Suprapubic skin (tissue), 4 donors: Measurements from ENCODE around the gene DIAPH3. TPM values are rescaled to one million over a fixed set of nuclear protein-coding genes. Genes with fewer than 3 reads are reported as not detected.

ENCODE experiments used
- DNase-seq, 2 donors: peaks; one replicate each; pipeline ENCODE4 v3.0.0-alpha.2; 2019; ENCODE audit warnings: low spot score in 2 of 2
- H3K27ac ChIP-seq: fragments of 200-600 bp; sonication (generic); one replicate; pipeline ENCODE4 v1.5.1; 2019
- H3K27me3 ChIP-seq: fragments of 200-600 bp; sonication (generic); one replicate; pipeline ENCODE4 v1.5.1; 2019
- H3K36me3 ChIP-seq: fragments of 200-600 bp; sonication (generic); one replicate; pipeline ENCODE4 v1.5.1; 2019
- H3K4me1 ChIP-seq: fragments of 200-600 bp; sonication (generic); one replicate; pipeline ENCODE4 v1.5.1; 2019
- H3K4me3 ChIP-seq: fragments of 200-600 bp; sonication (generic); one replicate; pipeline ENCODE4 v1.5.1; 2019; ENCODE audit warnings: mild to moderate bottlenecking
- H3K9me3 ChIP-seq: fragments of 200-600 bp; sonication (generic); one replicate; pipeline ENCODE4 v1.5.1; 2019
- EP300 ChIP-seq: sonication (generic); formaldehyde crosslinking; IDR thresholded peaks from one replicate; pipeline ENCODE4 v1.6.1; 2017; ENCODE audit warnings: antibody characterized with exemption
- POLR2A ChIP-seq, 2 donors: fragments of 450-650 bp; IDR thresholded peaks; one replicate each; pipeline ENCODE4 v1.6.1; 2017; ENCODE audit warnings: antibody characterized with exemption in 2 of 2, mild to moderate bottlenecking in 2 of 2, moderate library complexity in 2 of 2
- POLR2AphosphoS5 ChIP-seq, 3 donors: sonication (generic); formaldehyde crosslinking; IDR thresholded peaks; one replicate each; pipeline ENCODE4 v1.6.1; 2017; ENCODE audit warnings: antibody characterized with exemption in 3 of 3
- WGBS: methylation state at CpG from one replicate; pipeline ENCODE4 v1.1.5; 2018; 5-methylcytosine and 5-hydroxymethylcytosine counted together
- total RNA-seq, 4 donors: library from RNA; depleted of rRNA; stranded (reverse); fragments of >200 nt; gene quantifications; one replicate each; pipeline ENCODE4 v1.1.0, GENCODE V29; 2016
- TF ChIP-seq, protein P1 (sequence below), 2 donors: fragments of 200-600 bp in 1 of 2; fragments of 450-650 bp in 1 of 2; sonication (generic) in 1 of 2; IDR thresholded peaks; one replicate each; pipeline ENCODE4 v1.5.1; 2016 to 2019; ENCODE audit warnings: antibody characterized with exemption in 2 of 2, mild to moderate bottlenecking in 1 of 2, moderate library complexity in 1 of 2

The DIAPH3 gene
- total RNA-seq, 4 donors from 2014 or later: 0.93 to 3.0 (median 2.3) TPM

DNA sequence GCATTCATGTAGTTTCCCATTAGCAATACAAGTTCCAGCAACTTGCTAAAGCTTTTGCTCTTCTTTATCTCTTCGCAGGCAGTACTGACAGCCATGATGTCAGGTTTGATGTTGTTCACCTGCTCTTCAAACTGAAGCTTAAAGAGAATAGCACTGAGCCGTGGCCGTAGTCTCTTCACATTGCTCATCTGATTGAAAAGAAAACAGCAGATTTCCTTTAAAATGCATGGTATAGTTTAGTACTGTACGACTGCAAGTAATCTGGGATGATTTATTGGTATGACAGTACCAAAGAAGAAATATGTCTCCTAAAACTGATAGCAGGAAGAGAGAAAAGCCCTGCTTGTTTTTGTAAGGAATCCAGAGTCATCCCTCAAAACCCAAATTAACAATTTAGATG is 284.4 kb downstream of the DIAPH3 start:
- H3K36me3 ChIP-seq: no peaks in the 10 kb centered on the region
- no peaks in the 10 kb centered on the region for H3K4me1 ChIP-seq
- no peaks in the 10 kb centered on the region for H3K9me3 ChIP-seq
- no peak overlapping the region for H3K4me3 ChIP-seq
- no peak for TF ChIP-seq POLR2AphosphoS5 (IDR thresholded peaks at IDR 0.05)
- no peak for TF ChIP-seq EP300
- TF ChIP-seq, protein P1, sequence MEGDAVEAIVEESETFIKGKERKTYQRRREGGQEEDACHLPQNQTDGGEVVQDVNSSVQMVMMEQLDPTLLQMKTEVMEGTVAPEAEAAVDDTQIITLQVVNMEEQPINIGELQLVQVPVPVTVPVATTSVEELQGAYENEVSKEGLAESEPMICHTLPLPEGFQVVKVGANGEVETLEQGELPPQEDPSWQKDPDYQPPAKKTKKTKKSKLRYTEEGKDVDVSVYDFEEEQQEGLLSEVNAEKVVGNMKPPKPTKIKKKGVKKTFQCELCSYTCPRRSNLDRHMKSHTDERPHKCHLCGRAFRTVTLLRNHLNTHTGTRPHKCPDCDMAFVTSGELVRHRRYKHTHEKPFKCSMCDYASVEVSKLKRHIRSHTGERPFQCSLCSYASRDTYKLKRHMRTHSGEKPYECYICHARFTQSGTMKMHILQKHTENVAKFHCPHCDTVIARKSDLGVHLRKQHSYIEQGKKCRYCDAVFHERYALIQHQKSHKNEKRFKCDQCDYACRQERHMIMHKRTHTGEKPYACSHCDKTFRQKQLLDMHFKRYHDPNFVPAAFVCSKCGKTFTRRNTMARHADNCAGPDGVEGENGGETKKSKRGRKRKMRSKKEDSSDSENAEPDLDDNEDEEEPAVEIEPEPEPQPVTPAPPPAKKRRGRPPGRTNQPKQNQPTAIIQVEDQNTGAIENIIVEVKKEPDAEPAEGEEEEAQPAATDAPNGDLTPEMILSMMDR (IDR thresholded peaks at IDR 0.05): no peak
- TF ChIP-seq POLR2A (IDR thresholded peaks at IDR 0.05): no peak
- DNase-seq: no peak
- H3K27ac ChIP-seq: no peak overlapping the region
- 82% methylated on average over 4 of the region's 4 CpGs for WGBS
- no peaks in the 10 kb centered on the region for H3K27me3 ChIP-seq

DNA sequence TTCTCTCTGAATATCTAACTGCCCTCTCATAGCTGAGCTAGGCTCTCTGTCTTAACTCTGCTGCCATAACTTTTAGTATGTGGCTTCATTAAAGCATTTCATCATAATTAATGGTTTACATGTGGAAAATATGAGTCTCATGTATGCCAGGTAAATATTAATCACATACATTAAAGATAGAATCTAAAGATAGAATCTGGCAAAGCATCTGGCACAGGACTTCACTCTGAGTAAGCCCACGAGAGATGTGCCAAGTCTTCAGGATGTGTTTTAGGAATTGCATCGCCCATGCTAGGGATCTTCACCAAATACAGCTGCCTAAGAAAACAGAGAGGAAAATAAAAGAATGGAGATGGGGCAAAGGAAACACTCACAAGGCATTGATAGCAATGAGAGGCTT is 285.8 kb downstream of the DIAPH3 start:
- Histone ChIP-seq H3K4me1 (no peaks in the 10 kb centered on the region), H3K27me3 (no peaks in the 10 kb centered on the region), H3K36me3 (no peaks in the 10 kb centered on the region), H3K4me3 (no peak overlapping the region), H3K9me3 (no peaks in the 10 kb centered on the region), H3K27ac (no peak overlapping the region)
- TF ChIP-seq, protein P1 (IDR thresholded peaks at IDR 0.05): no peak
- no peak for TF ChIP-seq POLR2AphosphoS5 (IDR thresholded peaks at IDR 0.05)
- TF ChIP-seq EP300: no peak
- TF ChIP-seq POLR2A (IDR thresholded peaks at IDR 0.05): no peak
- no peak for DNase-seq
- WGBS: 38% methylated on average over 2 of the region's 2 CpGs

DNA sequence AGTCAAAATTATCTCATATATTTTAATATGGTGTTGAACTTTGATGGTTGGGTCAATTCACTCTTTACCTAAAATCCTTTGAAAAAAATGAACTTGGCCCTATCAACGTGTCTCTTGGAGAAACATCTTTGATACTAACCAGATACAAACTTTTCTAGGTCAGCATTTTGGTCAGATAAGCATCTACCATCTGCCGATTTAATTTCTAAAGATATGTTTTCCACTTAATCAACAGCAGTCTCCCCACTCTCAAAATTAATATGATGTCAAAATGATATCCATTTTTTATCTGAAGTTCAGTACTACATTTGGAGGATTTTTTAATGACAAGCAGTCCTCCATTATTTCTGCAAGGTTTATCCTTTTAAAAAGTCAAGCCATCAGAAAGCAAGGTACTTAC is 288.8 kb downstream of the DIAPH3 start:
- 57% methylated on average over 2 of the region's 2 CpGs for WGBS
- Histone ChIP-seq H3K27me3 (no peaks in the 10 kb centered on the region), H3K27ac (no peak overlapping the region), H3K4me1 (no peaks in the 10 kb centered on the region), H3K9me3 (no peaks in the 10 kb centered on the region), H3K4me3 (no peak overlapping the region), H3K36me3 (no peaks in the 10 kb centered on the region)
- no peak for TF ChIP-seq POLR2A (IDR thresholded peaks at IDR 0.05)
- DNase-seq: no peak

DNA sequence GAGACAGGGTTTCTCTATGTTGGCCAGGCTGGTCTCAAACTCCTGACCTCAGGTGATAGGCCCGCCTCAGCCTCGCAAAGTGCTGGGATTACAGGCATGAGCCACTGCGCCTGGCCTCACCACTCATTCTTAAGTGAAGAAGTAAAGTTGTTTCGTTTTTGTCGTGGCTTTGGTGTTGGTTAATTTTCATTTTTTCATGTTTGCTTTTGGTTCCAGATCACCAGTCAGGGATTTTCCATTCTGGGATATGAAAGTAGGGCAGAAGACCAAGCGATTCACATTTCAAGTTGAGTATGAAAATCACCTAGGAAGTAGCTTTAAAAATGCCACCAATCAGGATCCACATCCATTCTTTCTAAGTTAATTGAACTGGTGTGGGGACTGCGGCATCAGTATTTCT is 289.9 kb downstream of the DIAPH3 start:
- TF ChIP-seq, protein P1 (IDR thresholded peaks at IDR 0.05): no peak
- no peak for TF ChIP-seq POLR2A (IDR thresholded peaks at IDR 0.05)
- TF ChIP-seq POLR2AphosphoS5 (IDR thresholded peaks at IDR 0.05): no peak
- TF ChIP-seq EP300: no peak
- H3K27ac ChIP-seq: no peak overlapping the region
- H3K27me3 ChIP-seq: no peaks in the 10 kb centered on the region
- 89% methylated on average over 7 of the region's 7 CpGs for WGBS
- no peaks in the 10 kb centered on the region for H3K9me3 ChIP-seq
- H3K4me3 ChIP-seq: no peak overlapping the region
- DNase-seq: no peak
- no peaks in the 10 kb centered on the region for H3K4me1 ChIP-seq
- H3K36me3 ChIP-seq: no peaks in the 10 kb centered on the region

DNA sequence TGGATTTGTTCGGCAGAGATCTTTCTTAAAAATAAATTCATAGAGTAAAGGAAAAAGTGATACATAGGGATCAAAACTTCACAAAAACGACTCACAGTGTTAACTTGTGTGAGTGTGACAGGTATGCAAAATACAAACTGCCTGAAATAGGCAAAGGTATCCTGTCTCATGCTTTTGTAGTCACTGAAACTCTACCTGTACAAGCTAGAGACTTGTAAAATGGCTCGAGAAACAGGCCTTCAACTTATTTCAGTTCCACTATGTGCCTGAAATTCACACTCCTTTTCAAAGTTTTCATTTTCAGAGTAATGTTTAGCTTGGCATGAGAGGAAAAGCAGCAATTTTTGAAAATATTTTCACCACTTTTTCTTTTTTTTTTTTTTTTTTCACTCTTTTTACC is 290.4 kb downstream of the DIAPH3 start:
- TF ChIP-seq POLR2A (IDR thresholded peaks at IDR 0.05) (no peak), EP300 (no peak), POLR2AphosphoS5 (IDR thresholded peaks at IDR 0.05) (no peak)
- TF ChIP-seq, protein P1 (IDR thresholded peaks at IDR 0.05): no peak

DNA sequence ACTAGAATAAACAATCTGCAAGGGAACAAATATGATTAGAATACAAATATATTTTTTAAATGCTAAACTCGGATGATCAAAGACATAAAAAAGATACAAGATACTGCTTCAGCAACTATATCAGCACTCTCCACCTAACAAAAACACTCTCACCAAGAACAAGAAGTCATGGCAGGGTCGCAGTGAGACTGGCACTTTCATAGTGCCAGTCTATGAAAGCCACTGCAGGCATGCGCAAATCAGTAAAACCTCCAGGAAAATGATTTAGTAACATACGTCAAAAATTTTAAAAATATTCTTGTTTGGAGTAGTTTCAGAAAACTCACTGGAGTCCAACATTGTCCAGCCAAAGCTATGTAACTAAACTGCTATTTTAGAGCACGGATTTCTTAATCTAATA is 295.9 kb downstream of the DIAPH3 start:
- TF ChIP-seq EP300: no peak
- TF ChIP-seq, protein P1 (IDR thresholded peaks at IDR 0.05): no peak
- no peak for TF ChIP-seq POLR2A (IDR thresholded peaks at IDR 0.05)
- no peak for TF ChIP-seq POLR2AphosphoS5 (IDR thresholded peaks at IDR 0.05)
- no peak overlapping the region for H3K27ac ChIP-seq
- no peak overlapping the region for H3K4me3 ChIP-seq
- no peaks in the 10 kb centered on the region for H3K36me3 ChIP-seq
- no peaks in the 10 kb centered on the region for H3K4me1 ChIP-seq
- 76% methylated on average over 5 of the region's 5 CpGs for WGBS
- no peaks in the 10 kb centered on the region for H3K27me3 ChIP-seq
- H3K9me3 ChIP-seq: no peaks in the 10 kb centered on the region
- DNase-seq: no peak

More for the DNA sequence above, 290.4 kb downstream of the DIAPH3 start:
- no peaks in the 10 kb centered on the region for H3K9me3 ChIP-seq
- H3K27ac ChIP-seq: no peak overlapping the region
- no peak for DNase-seq
- H3K4me1 ChIP-seq: no peaks in the 10 kb centered on the region
- 84% methylated on average over 3 of the region's 3 CpGs for WGBS
- no peak overlapping the region for H3K4me3 ChIP-seq
- H3K27me3 ChIP-seq: no peaks in the 10 kb centered on the region
- no peaks in the 10 kb centered on the region for H3K36me3 ChIP-seq
